Adrenal gland (tissue), 5 donors: Measurements from ENCODE around the gene SH3BP4.

Source experiments
- CTCF ChIP-seq, 6 experiments: fragments of 450-650 bp in 4 of 6; fragments of 200-600 bp in 2 of 6; sonication (generic) in 1 of 6; IDR thresholded peaks; 1 replicate in 5 of 6; 2 replicates in 1 of 6; pipeline versions ENCODE4 v1.5.1 to v1.8.0; 2016 to 2021; ENCODE audit warnings: antibody characterized with exemption in 6 of 6, mild to moderate bottlenecking in 2 of 6, moderate library complexity in 1 of 6
- POLR2A ChIP-seq, 2 donors: fragments of 450-650 bp; IDR thresholded peaks; one replicate each; pipeline ENCODE4 v1.6.1; 2017; ENCODE audit warnings: antibody characterized with exemption in 2 of 2, mild to moderate bottlenecking in 2 of 2, moderate library complexity in 1 of 2
- donor health status: DM: no; HTN: no; CAD: no.

- TF ChIP-seq CTCF (IDR thresholded peaks at IDR 0.05) = no peak
- TF ChIP-seq POLR2A (IDR thresholded peaks at IDR 0.05) = no peak
Observed at GRCh38 chr2:235068701-235069100, 116.9 kb downstream of the SH3BP4 start.
